ENCODE data around the gene STMP1.
"Not testable (repeated sequence)": the region's sequence is repeated elsewhere in the genome, so short reads cannot be mapped to it uniquely, and the experiment has no call there.

Gene STMP1

GRCh38 chr7:135664046-135664589, 1.8 kb downstream of the STMP1 start:
- no peak overlapping the region for H3K27ac ChIP-seq (ENCODE audit: low read depth, low read length)
- no peak overlapping the region for H3K4me3 ChIP-seq (ENCODE audit: low read depth in 1 of 2, low read length in 2 of 2)
- no peaks in the 10 kb centered on the region for H3K27me3 ChIP-seq (ENCODE audit: control insufficient read depth in 1 of 2, insufficient read depth in 2 of 2, low read length in 2 of 2)
- no peaks in the 10 kb centered on the region for H3K36me3 ChIP-seq (ENCODE audit: control insufficient read depth in 1 of 2, insufficient read depth in 2 of 2, low read length in 2 of 2)
- no peak overlapping the region for H3K9ac ChIP-seq (ENCODE audit: low read depth in 1 of 2, low read length in 2 of 2)
- H3K9me3 ChIP-seq (ENCODE audit: control insufficient read depth in 1 of 2, low read length in 2 of 2): no peaks in the 10 kb centered on the region
- peaks cover 0 to 12% of the 10 kb centered on the region in 2 donors for H3K4me1 ChIP-seq (ENCODE audit: control insufficient read depth in 1 of 2, insufficient read depth in 2 of 2, low read length in 2 of 2)

- no peaks in the 10 kb centered on the region for H3K36me3 ChIP-seq (ENCODE audit: control insufficient read depth in 1 of 2, insufficient read depth in 2 of 2, low read length in 2 of 2)
- H3K9ac ChIP-seq (ENCODE audit: low read depth in 1 of 2, low read length in 2 of 2): no peak overlapping the region
- H3K9me3 ChIP-seq (ENCODE audit: control insufficient read depth in 1 of 2, low read length in 2 of 2): no peaks in the 10 kb centered on the region
- peaks cover 0 to 12% of the 10 kb centered on the region in 2 donors for H3K4me1 ChIP-seq (ENCODE audit: control insufficient read depth in 1 of 2, insufficient read depth in 2 of 2, low read length in 2 of 2)
- H3K4me3 ChIP-seq (ENCODE audit: low read depth in 1 of 2, low read length in 2 of 2): no peak overlapping the region
- H3K27me3 ChIP-seq (ENCODE audit: control insufficient read depth in 1 of 2, insufficient read depth in 2 of 2, low read length in 2 of 2): no peaks in the 10 kb centered on the region
- H3K27ac ChIP-seq (ENCODE audit: low read depth, low read length): no peak overlapping the region
These were observed 2.7 kb downstream of the STMP1 start for GRCh38 chr7:135665042-135665441.

- peaks cover 0 to 12% of the 10 kb centered on the region in 2 donors for H3K4me1 ChIP-seq (ENCODE audit: control insufficient read depth in 1 of 2, insufficient read depth in 2 of 2, low read length in 2 of 2)
These were observed 3.8 kb downstream of the STMP1 start for GRCh38 chr7:135666156-135666555.

GRCh38 chr7:135666846-135667245, 4.5 kb downstream of the STMP1 start:
- H3K4me1 ChIP-seq (ENCODE audit: control insufficient read depth in 1 of 2, insufficient read depth in 2 of 2, low read length in 2 of 2): peaks cover 0 to 12% of the 10 kb centered on the region in 2 donors
- no peaks in the 10 kb centered on the region for H3K9me3 ChIP-seq (ENCODE audit: control insufficient read depth in 1 of 2, low read length in 2 of 2)
- no peak overlapping the region for H3K4me3 ChIP-seq (ENCODE audit: low read depth in 1 of 2, low read length in 2 of 2)
- no peak overlapping the region for H3K27ac ChIP-seq (ENCODE audit: low read depth, low read length)
- no peaks in the 10 kb centered on the region for H3K27me3 ChIP-seq (ENCODE audit: control insufficient read depth in 1 of 2, insufficient read depth in 2 of 2, low read length in 2 of 2)
- no peaks in the 10 kb centered on the region for H3K36me3 ChIP-seq (ENCODE audit: control insufficient read depth in 1 of 2, insufficient read depth in 2 of 2, low read length in 2 of 2)
- H3K9ac ChIP-seq (ENCODE audit: low read depth in 1 of 2, low read length in 2 of 2): no peak overlapping the region

More at GRCh38 chr7:135666156-135666555, 3.8 kb downstream of the STMP1 start:
- Histone ChIP-seq H3K9ac (ENCODE audit: low read depth in 1 of 2, low read length in 2 of 2) (no peak overlapping the region), H3K27me3 (ENCODE audit: control insufficient read depth in 1 of 2, insufficient read depth in 2 of 2, low read length in 2 of 2) (no peaks in the 10 kb centered on the region), H3K27ac (ENCODE audit: low read depth, low read length) (no peak overlapping the region), H3K36me3 (ENCODE audit: control insufficient read depth in 1 of 2, insufficient read depth in 2 of 2, low read length in 2 of 2) (no peaks in the 10 kb centered on the region), H3K9me3 (ENCODE audit: control insufficient read depth in 1 of 2, low read length in 2 of 2) (no peaks in the 10 kb centered on the region), H3K4me3 (ENCODE audit: low read depth in 1 of 2, low read length in 2 of 2) (no peak overlapping the region)

DNA sequence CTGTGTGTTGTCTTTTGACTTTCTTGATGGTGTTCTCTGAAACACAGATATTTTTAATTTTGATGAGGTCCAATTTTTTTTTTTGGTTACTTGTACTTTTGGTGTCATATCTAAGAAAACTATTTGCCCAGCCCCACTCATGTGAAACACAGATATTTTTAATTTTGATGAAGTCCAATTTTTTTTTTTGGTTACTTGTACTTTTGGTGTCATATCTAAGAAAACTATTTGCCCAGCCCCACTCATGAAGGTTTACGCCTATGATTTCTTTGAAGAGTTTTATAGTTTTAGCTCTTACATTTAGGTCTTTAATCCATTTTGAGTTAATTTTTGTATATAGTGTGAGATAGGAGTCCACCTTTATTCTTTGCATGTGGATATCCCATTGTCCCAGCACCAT, 5.3 kb downstream of the STMP1 start:
- not testable (repeated sequence) for H3K9ac ChIP-seq (ENCODE audit: low read depth in 1 of 2, low read length in 2 of 2); H3K27ac ChIP-seq (ENCODE audit: low read depth, low read length); H3K36me3 ChIP-seq (ENCODE audit: control insufficient read depth in 1 of 2, insufficient read depth in 2 of 2, low read length in 2 of 2); H3K27me3 ChIP-seq (ENCODE audit: control insufficient read depth in 1 of 2, insufficient read depth in 2 of 2, low read length in 2 of 2); H3K9me3 ChIP-seq (ENCODE audit: control insufficient read depth in 1 of 2, low read length in 2 of 2); H3K4me3 ChIP-seq (ENCODE audit: low read depth in 1 of 2, low read length in 2 of 2)
- peaks cover 0 to 12% of the 10 kb centered on the region in 2 donors for H3K4me1 ChIP-seq (ENCODE audit: control insufficient read depth in 1 of 2, insufficient read depth in 2 of 2, low read length in 2 of 2)

DNA sequence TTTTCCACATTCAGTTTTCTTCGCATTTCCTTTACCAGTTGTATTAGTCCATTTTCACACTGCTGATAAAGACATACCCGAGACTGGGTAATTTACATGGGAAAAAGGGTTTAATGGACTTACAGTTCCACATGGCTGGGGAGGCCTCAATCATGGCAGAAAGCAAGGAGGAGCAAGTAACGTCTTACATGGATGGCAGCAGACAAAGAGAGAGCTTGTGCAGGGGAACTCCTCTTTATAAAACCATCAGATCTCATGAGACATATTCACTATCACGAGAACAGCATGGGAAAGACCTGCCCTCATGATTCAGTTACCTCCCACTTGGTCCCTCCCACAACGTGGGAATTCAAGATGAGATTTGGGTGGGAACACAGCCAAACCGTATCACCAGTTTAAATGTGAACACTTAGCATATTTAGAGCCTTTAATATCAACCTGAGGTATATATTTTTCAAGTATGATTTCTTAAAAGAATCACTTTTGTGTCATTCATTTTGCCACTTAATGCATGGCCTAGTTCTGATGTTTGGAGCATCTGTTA, 6.6 kb downstream of the STMP1 start:
- not testable (repeated sequence) for H3K36me3 ChIP-seq (ENCODE audit: control insufficient read depth in 1 of 2, insufficient read depth in 2 of 2, low read length in 2 of 2); H3K27ac ChIP-seq (ENCODE audit: low read depth, low read length); H3K9ac ChIP-seq (ENCODE audit: low read depth in 1 of 2, low read length in 2 of 2); H3K4me1 ChIP-seq (ENCODE audit: control insufficient read depth in 1 of 2, insufficient read depth in 2 of 2, low read length in 2 of 2); H3K27me3 ChIP-seq (ENCODE audit: control insufficient read depth in 1 of 2, insufficient read depth in 2 of 2, low read length in 2 of 2); H3K4me3 ChIP-seq (ENCODE audit: low read depth in 1 of 2, low read length in 2 of 2); H3K9me3 ChIP-seq (ENCODE audit: control insufficient read depth in 1 of 2, low read length in 2 of 2)

GRCh38 chr7:135669774-135670173, 7.5 kb downstream of the STMP1 start:
- H3K27me3 ChIP-seq (ENCODE audit: control insufficient read depth in 1 of 2, insufficient read depth in 2 of 2, low read length in 2 of 2): no peaks in the 10 kb centered on the region
- no peaks in the 10 kb centered on the region for H3K4me1 ChIP-seq (ENCODE audit: control insufficient read depth in 1 of 2, insufficient read depth in 2 of 2, low read length in 2 of 2)
- H3K4me3 ChIP-seq (ENCODE audit: low read depth in 1 of 2, low read length in 2 of 2): no peak overlapping the region
- H3K9me3 ChIP-seq (ENCODE audit: control insufficient read depth in 1 of 2, low read length in 2 of 2): no peaks in the 10 kb centered on the region
- H3K9ac ChIP-seq (ENCODE audit: low read depth in 1 of 2, low read length in 2 of 2): no peak overlapping the region
- H3K27ac ChIP-seq (ENCODE audit: low read depth, low read length): no peak overlapping the region
- H3K36me3 ChIP-seq (ENCODE audit: control insufficient read depth in 1 of 2, insufficient read depth in 2 of 2, low read length in 2 of 2): peaks cover 3 to 9% of the 10 kb centered on the region in 2 donors

DNA sequence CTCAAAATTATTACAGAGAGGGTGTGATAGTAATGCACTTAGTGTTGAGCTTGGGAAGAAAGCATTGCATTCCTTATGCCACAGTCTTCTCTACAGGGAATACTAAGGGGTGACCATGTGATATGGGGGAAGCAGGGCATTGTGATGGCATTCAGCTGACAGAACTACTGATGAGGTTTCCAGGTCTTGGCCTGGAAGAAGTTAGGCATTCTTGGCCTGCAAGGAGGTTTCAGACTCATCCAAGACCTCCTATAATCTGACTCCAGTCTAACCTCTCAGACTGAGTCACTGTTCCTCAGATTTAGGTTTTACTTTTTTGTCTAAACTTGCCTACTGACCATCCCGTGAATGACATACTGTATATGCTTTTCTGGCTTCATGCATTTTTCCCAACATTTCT, 7.9 kb downstream of the STMP1 start:
- H3K9ac ChIP-seq (ENCODE audit: low read depth in 1 of 2, low read length in 2 of 2): no peak overlapping the region
- H3K27ac ChIP-seq (ENCODE audit: low read depth, low read length): no peak overlapping the region
- H3K36me3 ChIP-seq (ENCODE audit: control insufficient read depth in 1 of 2, insufficient read depth in 2 of 2, low read length in 2 of 2): peaks cover 3 to 9% of the 10 kb centered on the region in 2 donors
- H3K27me3 ChIP-seq (ENCODE audit: control insufficient read depth in 1 of 2, insufficient read depth in 2 of 2, low read length in 2 of 2): no peaks in the 10 kb centered on the region
- no peak overlapping the region for H3K4me3 ChIP-seq (ENCODE audit: low read depth in 1 of 2, low read length in 2 of 2)
- no peaks in the 10 kb centered on the region for H3K4me1 ChIP-seq (ENCODE audit: control insufficient read depth in 1 of 2, insufficient read depth in 2 of 2, low read length in 2 of 2)
- H3K9me3 ChIP-seq (ENCODE audit: control insufficient read depth in 1 of 2, low read length in 2 of 2): no peaks in the 10 kb centered on the region

DNA sequence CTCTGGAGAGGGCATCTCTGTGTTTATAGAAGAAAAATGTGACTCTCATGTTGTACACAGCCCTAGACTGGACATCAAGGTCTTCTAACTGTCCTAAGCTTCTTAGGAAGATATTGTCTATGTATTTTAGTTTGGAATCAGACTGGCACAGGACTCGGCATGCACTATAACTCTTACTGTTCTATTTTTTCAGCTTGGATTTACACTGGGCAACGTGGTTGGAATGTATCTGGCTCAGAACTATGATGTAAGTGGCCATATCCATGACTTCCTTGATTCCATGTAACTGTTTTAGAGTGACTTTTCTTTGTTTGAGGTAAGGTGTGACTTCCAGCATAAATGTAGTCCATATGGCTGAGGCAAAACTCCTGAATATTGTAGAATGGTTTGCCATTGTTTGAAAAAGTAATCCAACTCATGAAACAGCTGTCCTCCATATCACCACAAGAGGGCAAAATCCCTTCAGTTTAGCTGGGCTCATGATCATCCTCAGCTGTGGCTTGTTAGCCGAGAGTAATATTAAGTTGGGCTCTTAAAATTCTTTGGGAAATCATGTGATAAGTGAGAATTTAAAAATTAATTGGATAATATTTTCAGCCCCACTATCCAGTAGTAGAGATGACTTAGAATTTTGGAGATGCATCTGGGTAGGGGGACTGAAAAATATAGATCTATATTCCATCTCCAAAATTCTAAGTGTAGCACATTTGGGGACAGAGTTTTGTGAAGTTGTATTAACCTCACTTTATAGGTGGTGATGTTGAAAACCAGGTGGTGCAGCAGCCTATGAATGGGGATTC, 10.4 kb downstream of the STMP1 start:
- H3K4me3 ChIP-seq (ENCODE audit: low read depth in 1 of 2, low read length in 2 of 2): no peak overlapping the region
- H3K9ac ChIP-seq (ENCODE audit: low read depth in 1 of 2, low read length in 2 of 2): no peak overlapping the region
- no peak overlapping the region for H3K27ac ChIP-seq (ENCODE audit: low read depth, low read length)
- no peaks in the 10 kb centered on the region for H3K9me3 ChIP-seq (ENCODE audit: control insufficient read depth in 1 of 2, low read length in 2 of 2)
- peaks cover 3 to 13% of the 10 kb centered on the region in 2 donors for H3K36me3 ChIP-seq (ENCODE audit: control insufficient read depth in 1 of 2, insufficient read depth in 2 of 2, low read length in 2 of 2)
- H3K27me3 ChIP-seq (ENCODE audit: control insufficient read depth in 1 of 2, insufficient read depth in 2 of 2, low read length in 2 of 2): no peaks in the 10 kb centered on the region
- H3K4me1 ChIP-seq (ENCODE audit: control insufficient read depth in 1 of 2, insufficient read depth in 2 of 2, low read length in 2 of 2): no peaks in the 10 kb centered on the region

DNA sequence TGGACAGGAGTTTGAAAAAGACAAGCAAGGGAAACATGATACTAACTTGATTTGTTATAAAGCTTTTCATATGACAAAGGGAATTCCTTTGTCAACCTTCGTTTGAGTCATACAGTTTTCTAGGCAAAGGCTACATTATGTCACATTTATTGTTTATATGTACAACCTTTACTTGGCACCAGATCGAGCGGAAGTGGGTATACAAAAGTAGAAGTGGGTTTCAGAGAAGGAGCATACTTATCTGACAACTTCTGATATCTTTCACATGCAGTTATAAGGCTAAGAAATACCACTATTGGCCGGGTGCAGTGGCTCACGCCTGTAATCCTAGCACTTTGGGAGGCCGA, 11.0 kb downstream of the STMP1 start:
- Histone ChIP-seq H3K27me3 (ENCODE audit: control insufficient read depth in 1 of 2, insufficient read depth in 2 of 2, low read length in 2 of 2) (no peaks in the 10 kb centered on the region), H3K4me1 (ENCODE audit: control insufficient read depth in 1 of 2, insufficient read depth in 2 of 2, low read length in 2 of 2) (no peaks in the 10 kb centered on the region), H3K27ac (ENCODE audit: low read depth, low read length) (no peak overlapping the region), H3K4me3 (ENCODE audit: low read depth in 1 of 2, low read length in 2 of 2) (no peak overlapping the region), H3K9ac (ENCODE audit: low read depth in 1 of 2, low read length in 2 of 2) (no peak overlapping the region), H3K36me3 (ENCODE audit: control insufficient read depth in 1 of 2, insufficient read depth in 2 of 2, low read length in 2 of 2) (peaks cover 3 to 16% of the 10 kb centered on the region in 2 donors), H3K9me3 (ENCODE audit: control insufficient read depth in 1 of 2, low read length in 2 of 2) (no peaks in the 10 kb centered on the region)

All from duodenal mucosa (tissue), 2 donors.